Measurements from ENCODE around the gene ALDH5A1. TPM values are rescaled to one million over a fixed set of nuclear protein-coding genes. Genes with fewer than 3 reads are reported as not detected.

The ALDH5A1 gene
- total RNA-seq, 1 donor from 2014 or later, result 15.9 TPM

GRCh38 chr6:24564081-24564480 is 69.3 kb downstream of the ALDH5A1 start:
- DNase-seq, result no peak
- no peak for TF ChIP-seq CTCF (IDR thresholded peaks at IDR 0.05)
- Mint-ChIP-seq H3K36me3 (ENCODE audit: low read depth) (peaks cover 2% of the 10 kb centered on the region), H3K27me3 (no peaks in the 10 kb centered on the region), H3K9me3 (no peaks in the 10 kb centered on the region), H3K4me1 (no peaks in the 10 kb centered on the region), H3K27ac (no peak overlapping the region), H3K4me3 (no peak overlapping the region)
- POLR2A ChIA-PET, result no interaction called here
- no peak for ATAC-seq (ENCODE audit: low read depth)
- intact Hi-C loops (cut with micrococcal nuclease), result no loop called here
- CTCF ChIA-PET, result interaction anchor here (1.9 kb wide), 1 partner anchor 17 kb away, joined by 5 read pairs; no protein-coding TSS in a partner anchor

GRCh38 chr6:24565196-24565595 is 70.4 kb downstream of the ALDH5A1 start:
- intact Hi-C loops (cut with micrococcal nuclease), result no loop called here
- no peak overlapping the region for H3K4me3 Mint-ChIP-seq
- POLR2A ChIA-PET, result interaction anchor here (0.7 kb wide), 1 partner anchor 19 kb away, joined by 3 read pairs; no protein-coding TSS in a partner anchor
- no peaks in the 10 kb centered on the region for H3K9me3 Mint-ChIP-seq
- no peaks in the 10 kb centered on the region for H3K4me1 Mint-ChIP-seq
- TF ChIP-seq CTCF (IDR thresholded peaks at IDR 0.05), result no peak
- H3K27me3 Mint-ChIP-seq, result no peaks in the 10 kb centered on the region
- ATAC-seq (ENCODE audit: low read depth), result no peak
- H3K36me3 Mint-ChIP-seq (ENCODE audit: low read depth), result no peaks in the 10 kb centered on the region
- no peak overlapping the region for H3K27ac Mint-ChIP-seq
- DNase-seq, result no peak
- CTCF ChIA-PET, result interaction anchor here (1.9 kb wide), 1 partner anchor 16 kb away, joined by 5 read pairs; no protein-coding TSS in a partner anchor

GRCh38 chr6:24566020-24566767 is 71.4 kb downstream of the ALDH5A1 start:
- DNase-seq (no peak), ATAC-seq (ENCODE audit: low read depth) (no peak)
- ChIA-PET CTCF (interaction anchor here (0.6 kb wide), 1 partner anchor 19 kb away, joined by 3 read pairs; no protein-coding TSS in a partner anchor), POLR2A (no interaction called here)
- H3K36me3 Mint-ChIP-seq (ENCODE audit: low read depth), result no peaks in the 10 kb centered on the region
- no peaks in the 10 kb centered on the region for H3K9me3 Mint-ChIP-seq
- TF ChIP-seq CTCF (IDR thresholded peaks at IDR 0.05), result no peak
- H3K4me1 Mint-ChIP-seq, result no peaks in the 10 kb centered on the region
- intact Hi-C loops (cut with micrococcal nuclease), result no loop called here
- no peaks in the 10 kb centered on the region for H3K27me3 Mint-ChIP-seq
- H3K27ac Mint-ChIP-seq, result no peak overlapping the region
- H3K4me3 Mint-ChIP-seq, result no peak overlapping the region

GRCh38 chr6:24568683-24569082 is 73.9 kb downstream of the ALDH5A1 start:
- ChIA-PET POLR2A (no interaction called here), CTCF (interaction anchor here (0.6 to 1.8 kb wide), 4 partner anchors 11 to 143 kb away, joined by 3 to 10 read pairs (median 4); no protein-coding TSS in a partner anchor)
- Mint-ChIP-seq H3K9me3 (no peaks in the 10 kb centered on the region), H3K4me3 (no peak overlapping the region), H3K36me3 (ENCODE audit: low read depth) (no peaks in the 10 kb centered on the region), H3K4me1 (no peaks in the 10 kb centered on the region), H3K27ac (no peak overlapping the region), H3K27me3 (no peaks in the 10 kb centered on the region)
- no peak for TF ChIP-seq CTCF (IDR thresholded peaks at IDR 0.05)
- ATAC-seq (ENCODE audit: low read depth) (no peak), DNase-seq (no peak)
- intact Hi-C loops (cut with micrococcal nuclease), result no loop called here

GRCh38 chr6:24569811-24570210 is 75.0 kb downstream of the ALDH5A1 start:
- DNase-seq, result no peak
- no peak overlapping the region for H3K27ac Mint-ChIP-seq
- no peaks in the 10 kb centered on the region for H3K36me3 Mint-ChIP-seq (ENCODE audit: low read depth)
- no peaks in the 10 kb centered on the region for H3K9me3 Mint-ChIP-seq
- H3K27me3 Mint-ChIP-seq, result no peaks in the 10 kb centered on the region
- CTCF ChIA-PET, result interaction anchor here (1.0 to 1.8 kb wide), 3 partner anchors 10 to 13 kb away, joined by 3 to 10 read pairs (median 4); no protein-coding TSS in a partner anchor
- POLR2A ChIA-PET, result no interaction called here
- peaks cover 2% of the 10 kb centered on the region for H3K4me1 Mint-ChIP-seq
- no peak for TF ChIP-seq CTCF (IDR thresholded peaks at IDR 0.05)
- intact Hi-C loops (cut with micrococcal nuclease), result no loop called here
- no peak for ATAC-seq (ENCODE audit: low read depth)
- H3K4me3 Mint-ChIP-seq, result no peak overlapping the region

All from activated B cell treated with CpG ODN at 0.5 μM for 24 hours (primary cell).